Tibial nerve (tissue), 3 donors: Measurements from ENCODE around the gene SAMD1.

Experiments
- POLR2A ChIP-seq, 2 donors: fragments of 450-650 bp; IDR thresholded peaks; one replicate each; pipeline ENCODE4 v1.6.1; 2017; ENCODE audit warnings: antibody characterized with exemption in 2 of 2, mild to moderate bottlenecking in 2 of 2, moderate library complexity in 2 of 2
- TF ChIP-seq, protein P1 (sequence below), 5 experiments: fragments of 200-600 bp in 3 of 5; fragments of 450-650 bp in 2 of 5; sonication (generic) in 3 of 5; IDR thresholded peaks; one replicate each; pipeline ENCODE4 v1.5.1; 2016 to 2019; ENCODE audit warnings: antibody characterized with exemption in 5 of 5, mild to moderate bottlenecking in 3 of 5, moderate library complexity in 2 of 5

DNA sequence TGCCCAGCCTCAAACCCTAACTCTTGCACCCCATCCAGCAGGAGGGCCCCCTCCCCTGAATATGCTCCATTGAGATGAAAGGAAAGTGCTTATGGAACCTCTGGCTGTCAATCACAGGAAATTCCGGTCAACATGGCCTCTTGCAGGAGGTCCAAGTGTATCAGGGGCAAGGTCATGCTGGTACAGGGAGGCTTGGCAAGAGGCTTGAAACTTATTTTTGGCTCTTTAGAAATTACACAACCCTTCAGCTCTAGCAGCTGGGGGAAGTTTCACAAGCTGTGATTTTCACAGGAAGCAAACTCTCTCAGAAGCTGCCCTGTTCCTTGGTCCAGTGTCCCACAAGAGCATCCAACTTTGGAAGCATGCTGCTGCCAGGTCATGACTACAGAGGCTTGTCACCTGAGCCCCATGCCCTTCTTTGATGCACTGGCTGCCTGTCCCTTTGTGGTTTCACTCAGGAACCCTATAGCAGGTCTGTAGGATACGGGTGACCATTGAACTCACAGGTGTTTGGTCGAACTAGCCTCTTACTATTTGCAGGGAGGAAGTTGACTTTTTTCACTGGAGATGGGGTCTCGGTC lies 37.5 kb upstream of the SAMD1 start:
- no peak for TF ChIP-seq POLR2A (IDR thresholded peaks at IDR 0.05)
- TF ChIP-seq, protein P1, sequence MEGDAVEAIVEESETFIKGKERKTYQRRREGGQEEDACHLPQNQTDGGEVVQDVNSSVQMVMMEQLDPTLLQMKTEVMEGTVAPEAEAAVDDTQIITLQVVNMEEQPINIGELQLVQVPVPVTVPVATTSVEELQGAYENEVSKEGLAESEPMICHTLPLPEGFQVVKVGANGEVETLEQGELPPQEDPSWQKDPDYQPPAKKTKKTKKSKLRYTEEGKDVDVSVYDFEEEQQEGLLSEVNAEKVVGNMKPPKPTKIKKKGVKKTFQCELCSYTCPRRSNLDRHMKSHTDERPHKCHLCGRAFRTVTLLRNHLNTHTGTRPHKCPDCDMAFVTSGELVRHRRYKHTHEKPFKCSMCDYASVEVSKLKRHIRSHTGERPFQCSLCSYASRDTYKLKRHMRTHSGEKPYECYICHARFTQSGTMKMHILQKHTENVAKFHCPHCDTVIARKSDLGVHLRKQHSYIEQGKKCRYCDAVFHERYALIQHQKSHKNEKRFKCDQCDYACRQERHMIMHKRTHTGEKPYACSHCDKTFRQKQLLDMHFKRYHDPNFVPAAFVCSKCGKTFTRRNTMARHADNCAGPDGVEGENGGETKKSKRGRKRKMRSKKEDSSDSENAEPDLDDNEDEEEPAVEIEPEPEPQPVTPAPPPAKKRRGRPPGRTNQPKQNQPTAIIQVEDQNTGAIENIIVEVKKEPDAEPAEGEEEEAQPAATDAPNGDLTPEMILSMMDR (IDR thresholded peaks at IDR 0.05) = no peak
